Stimulated activated CD8-positive, alpha-beta memory T cell treated with anti-CD3 and anti-CD28 coated beads, Interleukin-7, amount 100 ng/mL, for 4 hours (primary cell): ENCODE results near the gene AVPI1.
"Not testable (repeated sequence)": the region's sequence is repeated elsewhere in the genome, so short reads cannot be mapped to it uniquely, and the experiment has no call there.

Source experiments
- DNase-seq, 2 donors: peaks; one replicate each; pipeline ENCODE4 v3.0.0-alpha.2; 2020; ENCODE audit warnings: low read depth in 2 of 2

The AVPI1 gene

GRCh38 chr10:97640868-97641811 is 45.9 kb downstream of the AVPI1 start:
- peak in 1 of 2 donors; percentile 6 for DNase-seq

GRCh38 chr10:97640174-97640867 is 46.7 kb downstream of the AVPI1 start, which contains the start of gene PI4K2A:
PI4K2A (plus strand) TSS chr10:97640671; CDS start chr10:97640743, 72 bp downstream.
- peak; percentile 98 to 99 for DNase-seq

GRCh38 chr10:97639090-97639489 is 48.0 kb downstream of the AVPI1 start:
- DNase-seq = not testable (repeated sequence)

GRCh38 chr10:97635577-97635976 is 51.5 kb downstream of the AVPI1 start:
- DNase-seq = no peak

- no peak for DNase-seq
Measured at GRCh38 chr10:97633921-97634320, 53.1 kb downstream of the AVPI1 start.

GRCh38 chr10:97632949-97633884 is 53.8 kb downstream of the AVPI1 start, which contains the start of gene MORN4:
MORN4 (minus strand) TSS chr10:97633500; CDS start chr10:97619653, 13,847 bp downstream.
- DNase-seq = peak; percentile 78 to 82

DNA sequence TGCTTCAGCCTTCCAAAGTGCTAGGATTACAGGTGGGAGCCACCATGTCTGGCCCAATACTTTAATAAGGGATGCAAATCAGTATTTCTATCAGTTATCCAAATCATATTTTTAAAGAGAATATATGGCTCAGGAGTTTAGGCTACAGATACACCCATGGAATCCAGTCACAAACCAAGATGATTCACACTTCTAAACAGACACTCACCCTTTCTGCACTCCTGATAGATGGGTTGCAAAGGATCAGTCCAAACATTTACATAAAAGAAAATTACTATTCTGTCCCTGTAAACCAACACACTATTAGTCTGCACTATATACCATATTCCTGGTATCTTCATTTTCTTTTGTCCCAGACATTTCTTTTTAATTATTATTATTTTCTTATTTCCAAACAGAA is 55.9 kb downstream of the AVPI1 start:
- no peak for DNase-seq

- DNase-seq = no peak
Measured at GRCh38 chr10:97629289-97629688, 57.8 kb downstream of the AVPI1 start.

GRCh38 chr10:97628228-97628627 is 58.8 kb downstream of the AVPI1 start:
- DNase-seq = no peak

DNA sequence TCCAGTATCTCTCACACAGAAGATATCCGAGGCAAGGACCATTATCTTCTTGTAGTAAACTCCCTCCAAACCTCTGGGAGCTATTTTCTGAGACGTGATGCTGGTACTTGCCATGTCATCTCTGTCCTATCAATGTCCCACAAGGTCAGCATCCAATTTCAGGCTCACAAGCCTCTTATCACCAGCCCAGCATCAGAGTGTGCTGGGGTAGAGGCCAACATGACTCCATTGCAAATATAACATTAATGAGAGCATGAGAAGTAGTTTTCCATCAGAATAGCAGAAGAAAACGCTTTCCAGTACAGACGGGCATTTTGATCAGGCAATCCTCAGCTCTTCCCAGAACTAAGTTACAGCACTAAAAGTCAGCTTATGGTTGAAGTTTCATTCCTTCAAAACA is 59.3 kb downstream of the AVPI1 start:
- DNase-seq = no peak
